Esophagus muscularis mucosa (tissue), 4 donors: Measurements from ENCODE around the gene PURA. TPM values are rescaled to one million over a fixed set of nuclear protein-coding genes. Genes with fewer than 3 reads are reported as not detected.

Experiments
- DNase-seq: peaks from one replicate; pipeline ENCODE4 v3.0.0-alpha.2; 2017; ENCODE audit errors: extremely low spot score
- H3K27ac ChIP-seq, 4 donors: fragments of 200-600 bp; sonication (generic); replicated peaks in 1 of 4; 1 replicate in 3 of 4; 2 replicates in 1 of 4; pipeline ENCODE4 v1.5.1; 2016 to 2019; ENCODE audit warnings: mild to moderate bottlenecking in 1 of 4
- H3K27me3 ChIP-seq, 4 donors: fragments of 200-600 bp; sonication (generic); one replicate each; pipeline versions ENCODE4 v1.5.1 to v1.6.0; 2016 to 2019
- H3K36me3 ChIP-seq, 4 donors: fragments of 200-600 bp; sonication (generic); one replicate each; pipeline ENCODE4 v1.5.1; 2016 to 2019
- H3K4me1 ChIP-seq, 4 donors: fragments of 200-600 bp; sonication (generic); one replicate each; pipeline ENCODE4 v1.5.1; 2016 to 2019
- H3K4me3 ChIP-seq, 4 donors: fragments of 200-600 bp; sonication (generic); 1 replicate in 2 of 4; 2 replicates in 2 of 4; pipeline ENCODE4 v1.5.1; 2016 to 2019; ENCODE audit warnings: mild to moderate bottlenecking in 4 of 4, moderate library complexity in 1 of 4
- H3K9me3 ChIP-seq, 4 donors: fragments of 200-600 bp; sonication (generic); 1 replicate in 3 of 4; 2 replicates in 1 of 4; pipeline ENCODE4 v1.5.1; 2016 to 2019
- EP300 ChIP-seq: sonication (generic); formaldehyde crosslinking; IDR thresholded peaks from one replicate; pipeline ENCODE4 v1.6.1; 2017; ENCODE audit warnings: antibody characterized with exemption
- POLR2A ChIP-seq: fragments of 450-650 bp; IDR thresholded peaks from one replicate; pipeline ENCODE4 v1.6.1; 2017; ENCODE audit warnings: antibody characterized with exemption, moderate library complexity, mild to moderate bottlenecking, low read depth
- POLR2AphosphoS5 ChIP-seq, 2 donors: sonication (generic); formaldehyde crosslinking; IDR thresholded peaks; one replicate each; pipeline ENCODE4 v1.6.1; 2017; ENCODE audit warnings: antibody characterized with exemption in 2 of 2
- WGBS: methylation state at CpG from one replicate; pipeline ENCODE4 v1.1.5; 2018; 5-methylcytosine and 5-hydroxymethylcytosine counted together
- intact Hi-C: fragments of 100-400 bp; cut with DNase I; formaldehyde crosslinking; loops from one replicate; pipeline ENCODE4 v1.15.1; 2023
- total RNA-seq, 4 donors: library from RNA; depleted of rRNA; stranded (reverse); fragments of >200 nt; gene quantifications; one replicate each; pipeline versions ENCODE4 v1.1.0 to v1.2.1, GENCODE V29; 2016
- TF ChIP-seq, protein P1 (sequence below), 3 experiments: fragments of 200-600 bp in 2 of 3; fragments of 450-650 bp in 1 of 3; sonication (generic) in 2 of 3; IDR thresholded peaks; one replicate each; pipeline ENCODE4 v1.5.1; 2017 to 2019; ENCODE audit warnings: antibody characterized with exemption in 3 of 3, mild to moderate bottlenecking in 2 of 3, moderate library complexity in 1 of 3

The PURA gene
- total RNA-seq, 4 donors from 2014 or later: 31.8 to 46.5 (median 43.5) TPM

DNA sequence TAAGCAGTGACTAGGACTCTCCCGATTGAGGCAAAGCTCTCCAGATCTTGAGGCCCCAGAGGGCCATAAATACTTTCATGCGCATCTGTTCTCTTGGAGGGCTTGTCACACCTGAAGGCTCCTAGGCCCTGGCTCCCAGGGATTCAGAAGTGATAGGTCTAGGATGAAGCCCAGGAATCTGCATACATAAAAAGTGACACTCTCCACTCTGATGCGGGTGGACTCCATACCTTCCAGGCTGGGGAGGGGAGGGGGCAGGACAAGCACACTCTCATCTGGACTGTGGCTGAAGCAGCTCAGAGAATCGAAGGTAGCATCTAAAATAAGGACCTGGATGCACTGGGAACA is 52.0 kb downstream of the PURA start:
- Histone ChIP-seq H3K4me3 (no peak overlapping the region), H3K4me1 (peaks cover 0 to 4% (median 0%) of the 10 kb centered on the region in 4 donors), H3K27me3 (no peaks in the 10 kb centered on the region), H3K27ac (no peak overlapping the region), H3K9me3 (no peaks in the 10 kb centered on the region), H3K36me3 (peaks cover 0 to 6% (median 0%) of the 10 kb centered on the region in 4 donors)
- no peak for DNase-seq
- 73% methylated on average over 4 of the region's 4 CpGs for WGBS
- TF ChIP-seq POLR2AphosphoS5 (IDR thresholded peaks at IDR 0.05) (no peak), POLR2A (no peak), EP300 (no peak)
- TF ChIP-seq, protein P1, sequence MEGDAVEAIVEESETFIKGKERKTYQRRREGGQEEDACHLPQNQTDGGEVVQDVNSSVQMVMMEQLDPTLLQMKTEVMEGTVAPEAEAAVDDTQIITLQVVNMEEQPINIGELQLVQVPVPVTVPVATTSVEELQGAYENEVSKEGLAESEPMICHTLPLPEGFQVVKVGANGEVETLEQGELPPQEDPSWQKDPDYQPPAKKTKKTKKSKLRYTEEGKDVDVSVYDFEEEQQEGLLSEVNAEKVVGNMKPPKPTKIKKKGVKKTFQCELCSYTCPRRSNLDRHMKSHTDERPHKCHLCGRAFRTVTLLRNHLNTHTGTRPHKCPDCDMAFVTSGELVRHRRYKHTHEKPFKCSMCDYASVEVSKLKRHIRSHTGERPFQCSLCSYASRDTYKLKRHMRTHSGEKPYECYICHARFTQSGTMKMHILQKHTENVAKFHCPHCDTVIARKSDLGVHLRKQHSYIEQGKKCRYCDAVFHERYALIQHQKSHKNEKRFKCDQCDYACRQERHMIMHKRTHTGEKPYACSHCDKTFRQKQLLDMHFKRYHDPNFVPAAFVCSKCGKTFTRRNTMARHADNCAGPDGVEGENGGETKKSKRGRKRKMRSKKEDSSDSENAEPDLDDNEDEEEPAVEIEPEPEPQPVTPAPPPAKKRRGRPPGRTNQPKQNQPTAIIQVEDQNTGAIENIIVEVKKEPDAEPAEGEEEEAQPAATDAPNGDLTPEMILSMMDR (IDR thresholded peaks at IDR 0.05): no peak
- intact Hi-C loops: no loop called here

DNA sequence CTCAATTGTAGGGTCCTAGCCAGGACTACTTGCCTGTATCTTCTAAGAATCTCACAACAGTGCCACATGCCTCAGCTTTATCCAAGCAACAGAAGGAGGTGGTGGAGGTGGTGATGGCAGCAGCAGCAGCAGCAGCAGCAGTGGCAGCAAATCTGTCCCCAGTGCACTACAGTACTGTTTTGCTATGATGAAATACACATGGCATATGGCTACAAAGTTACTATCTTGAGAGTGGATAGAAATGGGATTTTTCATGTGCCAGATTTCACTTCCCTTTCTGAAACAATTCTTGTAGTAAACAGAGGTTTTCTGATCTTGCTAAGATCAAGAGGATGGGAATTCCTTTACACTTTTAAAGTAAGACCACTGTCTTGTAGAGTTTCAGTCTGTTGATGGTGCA is 53.0 kb downstream of the PURA start:
- intact Hi-C loops: no loop called here
- H3K27ac ChIP-seq: no peak overlapping the region
- H3K4me1 ChIP-seq: peaks cover 0 to 4% (median 0%) of the 10 kb centered on the region in 4 donors

DNA sequence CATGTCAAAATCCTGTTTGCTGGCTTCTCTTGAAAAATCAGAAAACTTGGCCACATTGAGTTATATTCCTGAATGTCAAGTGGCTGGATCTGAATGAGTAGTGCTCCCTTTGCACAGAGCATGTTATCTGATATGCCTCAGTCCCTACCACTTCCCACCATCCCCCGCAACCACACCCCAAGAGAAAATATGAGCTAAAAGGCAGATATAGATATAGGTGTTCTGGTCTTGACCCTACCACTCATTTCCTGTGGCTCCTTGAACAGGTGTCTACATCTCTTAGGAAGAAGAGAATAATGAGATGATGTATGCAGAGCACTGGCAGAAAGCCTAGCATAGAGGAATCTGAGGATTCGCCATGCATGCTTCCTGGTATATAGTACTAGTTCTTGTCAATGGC is 54.5 kb downstream of the PURA start:
- peaks cover 0 to 11% (median 0%) of the 10 kb centered on the region in 4 donors for H3K36me3 ChIP-seq
- no peak overlapping the region for H3K4me3 ChIP-seq
- no peak for DNase-seq
- intact Hi-C loops: no loop called here
- H3K4me1 ChIP-seq: peaks cover 0 to 4% (median 0%) of the 10 kb centered on the region in 4 donors
- TF ChIP-seq POLR2AphosphoS5 (IDR thresholded peaks at IDR 0.05): no peak
- TF ChIP-seq, protein P1 (IDR thresholded peaks at IDR 0.05): no peak
- TF ChIP-seq EP300: no peak
- TF ChIP-seq POLR2A: no peak
- H3K9me3 ChIP-seq: no peaks in the 10 kb centered on the region
- no peak overlapping the region for H3K27ac ChIP-seq
- no peaks in the 10 kb centered on the region for H3K27me3 ChIP-seq
- 96% methylated on average over 2 of the region's 2 CpGs for WGBS

More for the DNA sequence above, 53.0 kb downstream of the PURA start:
- TF ChIP-seq, protein P1 (IDR thresholded peaks at IDR 0.05): no peak
- TF ChIP-seq POLR2A: no peak
- no peak for TF ChIP-seq POLR2AphosphoS5 (IDR thresholded peaks at IDR 0.05)
- no peak for TF ChIP-seq EP300
- Histone ChIP-seq H3K36me3 (peaks cover 0 to 6% (median 0%) of the 10 kb centered on the region in 4 donors), H3K4me3 (no peak overlapping the region), H3K9me3 (no peaks in the 10 kb centered on the region), H3K27me3 (no peaks in the 10 kb centered on the region)
- DNase-seq: no peak

DNA sequence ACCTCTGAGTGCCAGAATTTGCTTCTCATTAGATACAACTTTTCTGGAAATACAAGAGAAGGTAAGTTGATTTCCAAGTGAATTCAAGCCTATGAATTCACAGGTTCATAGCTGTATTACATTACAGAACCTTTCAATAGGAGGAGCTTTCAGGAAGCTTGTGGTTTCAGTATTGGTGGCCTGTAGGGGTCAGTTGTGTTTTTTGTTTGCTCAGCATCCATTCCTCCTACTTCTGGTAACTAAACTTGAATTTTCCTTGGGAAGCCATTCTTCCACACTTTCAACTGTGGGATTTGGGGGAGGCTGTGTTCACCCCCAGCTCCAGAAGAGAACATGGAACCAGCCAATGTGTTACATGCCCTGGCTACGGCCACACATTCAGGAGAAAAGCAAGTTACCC is 55.5 kb downstream of the PURA start:
- WGBS: 100% methylated on average over 1 of the region's 1 CpG
- H3K9me3 ChIP-seq: no peaks in the 10 kb centered on the region
- TF ChIP-seq, protein P1 (IDR thresholded peaks at IDR 0.05): no peak
- TF ChIP-seq POLR2AphosphoS5 (IDR thresholded peaks at IDR 0.05): no peak
- TF ChIP-seq POLR2A: no peak
- TF ChIP-seq EP300: no peak
- H3K36me3 ChIP-seq: peaks cover 0 to 11% (median 0%) of the 10 kb centered on the region in 4 donors
- H3K4me1 ChIP-seq: peaks cover 2 to 5% (median 2%) of the 10 kb centered on the region in 4 donors
- intact Hi-C loops: no loop called here
- H3K27ac ChIP-seq: no peak overlapping the region
- no peak for DNase-seq
- no peak overlapping the region for H3K4me3 ChIP-seq
- no peaks in the 10 kb centered on the region for H3K27me3 ChIP-seq

DNA sequence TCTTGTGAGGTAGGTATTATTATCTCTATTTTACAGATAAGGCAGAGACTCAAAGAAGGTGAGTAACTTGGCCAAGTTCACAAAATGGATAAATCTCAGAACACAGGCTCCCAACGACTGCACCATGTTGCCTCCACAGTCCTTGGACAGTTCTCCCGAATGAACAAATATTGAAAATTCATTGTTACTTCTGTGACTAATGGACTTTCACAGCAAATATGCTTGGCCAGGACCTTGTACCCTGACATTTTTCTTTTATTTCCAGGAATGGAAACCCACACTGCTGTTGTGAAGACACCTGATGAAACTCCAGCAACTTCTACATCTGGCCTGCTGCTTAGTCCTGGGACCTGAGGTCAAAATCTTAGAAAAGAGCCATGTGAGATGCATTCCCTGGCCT is 58.6 kb downstream of the PURA start:
- Histone ChIP-seq H3K27ac (no peak overlapping the region), H3K4me3 (no peak overlapping the region), H3K36me3 (peaks cover 0 to 8% (median 0%) of the 10 kb centered on the region in 4 donors), H3K27me3 (no peaks in the 10 kb centered on the region), H3K9me3 (no peaks in the 10 kb centered on the region), H3K4me1 (peaks cover 21 to 24% (median 23%) of the 10 kb centered on the region in 4 donors)
- TF ChIP-seq, protein P1 (IDR thresholded peaks at IDR 0.05): no peak
- TF ChIP-seq EP300 (no peak), POLR2AphosphoS5 (IDR thresholded peaks at IDR 0.05) (no peak), POLR2A (no peak)
- WGBS: 94% methylated on average over 2 of the region's 2 CpGs
- intact Hi-C loops: loop anchor here (10.0 kb wide), 1 partner anchor 182 kb away; no protein-coding TSS in a partner anchor
- no peak for DNase-seq
